RWPE2 (cell line): ENCODE data around the gene ACOX1.

Experiments used
- ATAC-seq: fragments of 200-7000 bp; cut with Tn5 transposase; 3 replicates; pipeline ENCODE4 v1.9.1; 2021; ENCODE audit warnings: low read depth
- DNase-seq: peaks from one replicate; pipeline ENCODE4 v3.0.0-alpha.2; 2020; ENCODE audit warnings: low spot score
- H3K27ac ChIP-seq: fragments of 450-650 bp; 2 replicates; pipeline ENCODE4 v1.5.1; 2017; ENCODE audit warnings: mild to moderate bottlenecking; ENCODE audit not compliant: poor library complexity, severe bottlenecking
- H3K27me3 ChIP-seq: fragments of 250-450 bp; sonication (Bioruptor Pico); 2 replicates; pipeline ENCODE4 v1.5.1; 2021; ENCODE audit warnings: mild to moderate bottlenecking, moderate library complexity; ENCODE audit not compliant: insufficient read depth, poor library complexity, severe bottlenecking
- H3K36me3 ChIP-seq: fragments of 250-450 bp; sonication (Bioruptor Pico); 2 replicates; pipeline ENCODE4 v1.5.1; 2020; ENCODE audit warnings: low read depth, mild to moderate bottlenecking, moderate library complexity
- H3K4me1 ChIP-seq: fragments of 250-450 bp; sonication (Bioruptor Pico); 2 replicates; pipeline ENCODE4 v1.5.1; 2021; ENCODE audit warnings: mild to moderate bottlenecking, moderate library complexity; ENCODE audit not compliant: insufficient read depth, poor library complexity, severe bottlenecking
- H3K4me3 ChIP-seq: fragments of 250-450 bp; sonication (Bioruptor Pico); 2 replicates; pipeline ENCODE4 v1.5.1; 2021; ENCODE audit warnings: mild to moderate bottlenecking, moderate library complexity; ENCODE audit not compliant: severe bottlenecking
- H3K9me3 ChIP-seq: fragments of 250-450 bp; sonication (Bioruptor Pico); 2 replicates; pipeline ENCODE4 v1.5.1; 2021; ENCODE audit warnings: mild to moderate bottlenecking, moderate library complexity; ENCODE audit not compliant: severe bottlenecking
- TF ChIP-seq, protein P1 (sequence below): fragments of 450-650 bp; IDR thresholded peaks from one replicate; pipeline ENCODE4 v1.5.1; 2017; ENCODE audit warnings: mild to moderate bottlenecking, moderate library complexity; ENCODE audit not compliant: poor library complexity, severe bottlenecking

ACOX1 gene

DNA sequence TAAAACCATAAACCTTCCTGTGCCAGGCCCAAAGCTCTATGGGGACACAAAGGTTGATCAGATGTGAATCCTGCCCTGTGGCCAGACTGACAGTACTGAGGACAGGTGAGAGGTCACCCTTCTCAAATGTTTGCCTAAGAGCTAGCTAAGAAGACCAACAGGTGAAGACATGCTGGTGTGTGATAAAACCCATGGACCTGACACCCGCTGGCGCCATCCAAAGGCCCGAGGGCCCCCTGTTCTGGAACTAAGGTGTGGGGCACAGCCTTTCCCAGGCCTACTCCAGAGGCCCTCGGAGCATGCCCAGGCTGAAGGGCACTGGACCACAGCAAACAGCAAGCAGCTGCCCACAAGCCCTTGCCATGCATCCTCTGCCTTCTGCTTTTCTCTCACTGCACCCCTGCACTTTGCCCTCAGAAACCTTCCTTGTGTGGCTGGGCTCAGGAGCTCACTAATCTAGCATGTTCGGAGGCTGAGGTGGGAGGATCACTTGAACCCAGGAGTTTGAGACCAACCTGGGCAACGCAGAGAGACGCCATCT, 16.5 kb upstream of the ACOX1 start:
- no peaks in the 10 kb centered on the region for H3K9me3 ChIP-seq
- DNase-seq: no peak
- no peak overlapping the region for H3K27ac ChIP-seq
- H3K27me3 ChIP-seq: no peaks in the 10 kb centered on the region
- ATAC-seq: no peak
- TF ChIP-seq, protein P1, sequence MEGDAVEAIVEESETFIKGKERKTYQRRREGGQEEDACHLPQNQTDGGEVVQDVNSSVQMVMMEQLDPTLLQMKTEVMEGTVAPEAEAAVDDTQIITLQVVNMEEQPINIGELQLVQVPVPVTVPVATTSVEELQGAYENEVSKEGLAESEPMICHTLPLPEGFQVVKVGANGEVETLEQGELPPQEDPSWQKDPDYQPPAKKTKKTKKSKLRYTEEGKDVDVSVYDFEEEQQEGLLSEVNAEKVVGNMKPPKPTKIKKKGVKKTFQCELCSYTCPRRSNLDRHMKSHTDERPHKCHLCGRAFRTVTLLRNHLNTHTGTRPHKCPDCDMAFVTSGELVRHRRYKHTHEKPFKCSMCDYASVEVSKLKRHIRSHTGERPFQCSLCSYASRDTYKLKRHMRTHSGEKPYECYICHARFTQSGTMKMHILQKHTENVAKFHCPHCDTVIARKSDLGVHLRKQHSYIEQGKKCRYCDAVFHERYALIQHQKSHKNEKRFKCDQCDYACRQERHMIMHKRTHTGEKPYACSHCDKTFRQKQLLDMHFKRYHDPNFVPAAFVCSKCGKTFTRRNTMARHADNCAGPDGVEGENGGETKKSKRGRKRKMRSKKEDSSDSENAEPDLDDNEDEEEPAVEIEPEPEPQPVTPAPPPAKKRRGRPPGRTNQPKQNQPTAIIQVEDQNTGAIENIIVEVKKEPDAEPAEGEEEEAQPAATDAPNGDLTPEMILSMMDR: no peak
- peaks cover 5% of the 10 kb centered on the region; the same call in 1 of the 2 replicates for H3K36me3 ChIP-seq
- H3K4me1 ChIP-seq: peaks cover 9% of the 10 kb centered on the region
- H3K4me3 ChIP-seq: no peak overlapping the region

DNA sequence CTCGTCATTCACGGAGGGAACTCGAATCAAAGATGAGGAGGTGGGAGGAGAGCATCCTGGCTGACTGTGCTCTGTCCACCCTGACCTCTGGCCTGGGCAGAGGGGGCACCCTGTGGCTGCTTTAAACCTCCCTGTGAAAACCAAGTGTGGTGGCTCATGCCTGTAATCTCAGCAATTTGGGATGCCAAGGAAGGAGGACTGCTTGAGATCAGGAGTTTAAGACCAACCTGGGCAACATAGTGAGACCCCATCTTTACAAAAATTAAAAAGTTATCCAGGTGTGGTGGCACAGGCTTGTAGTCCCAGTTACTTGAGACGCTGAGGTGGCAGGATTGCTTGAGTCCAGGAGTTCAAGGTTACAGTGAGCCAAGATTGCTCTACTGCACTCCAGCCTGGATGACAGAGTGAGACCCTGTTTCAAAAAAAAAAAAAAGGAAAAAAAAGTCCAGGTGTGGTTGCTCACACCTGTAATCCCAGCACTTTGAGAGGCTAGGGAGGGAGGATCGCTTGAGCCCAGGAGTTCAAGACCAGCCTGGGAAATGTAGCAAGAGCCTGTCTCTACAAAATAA, 15.9 kb upstream of the ACOX1 start:
- no peaks in the 10 kb centered on the region for H3K27me3 ChIP-seq
- DNase-seq: no peak
- no peak overlapping the region for H3K4me3 ChIP-seq
- TF ChIP-seq, protein P1: no peak
- H3K4me1 ChIP-seq: peaks cover 9% of the 10 kb centered on the region
- no peaks in the 10 kb centered on the region for H3K9me3 ChIP-seq
- peaks cover 5% of the 10 kb centered on the region; the same call in 1 of the 2 replicates for H3K36me3 ChIP-seq
- no peak for ATAC-seq
- no peak overlapping the region for H3K27ac ChIP-seq

DNA sequence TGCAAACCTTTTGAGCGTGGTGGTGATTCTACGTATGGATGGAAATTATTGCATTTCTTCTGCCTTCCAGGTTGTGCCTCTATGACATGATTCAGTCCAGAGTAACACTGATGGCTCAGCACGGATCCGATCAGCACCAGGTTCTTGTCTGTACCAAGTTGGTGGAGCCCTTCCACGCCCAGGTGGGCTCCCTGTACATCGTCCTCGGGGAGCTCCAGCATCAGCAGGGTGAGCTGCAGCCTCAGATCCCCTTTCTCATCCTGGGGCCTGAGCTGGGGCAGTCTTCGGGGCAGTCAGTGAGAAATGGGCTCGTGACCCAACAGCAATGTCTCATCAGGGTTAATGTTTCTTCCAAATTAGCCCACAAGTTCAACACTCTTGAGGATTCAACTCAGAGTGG, 12.4 kb upstream of the ACOX1 start:
- Histone ChIP-seq H3K27ac (no peak overlapping the region), H3K4me3 (no peak overlapping the region), H3K36me3 (peaks cover 5% of the 10 kb centered on the region; the same call in 1 of the 2 replicates), H3K27me3 (no peaks in the 10 kb centered on the region), H3K9me3 (no peaks in the 10 kb centered on the region), H3K4me1 (no peaks in the 10 kb centered on the region)
- DNase-seq (no peak), ATAC-seq (no peak)
- TF ChIP-seq, protein P1: no peak

DNA sequence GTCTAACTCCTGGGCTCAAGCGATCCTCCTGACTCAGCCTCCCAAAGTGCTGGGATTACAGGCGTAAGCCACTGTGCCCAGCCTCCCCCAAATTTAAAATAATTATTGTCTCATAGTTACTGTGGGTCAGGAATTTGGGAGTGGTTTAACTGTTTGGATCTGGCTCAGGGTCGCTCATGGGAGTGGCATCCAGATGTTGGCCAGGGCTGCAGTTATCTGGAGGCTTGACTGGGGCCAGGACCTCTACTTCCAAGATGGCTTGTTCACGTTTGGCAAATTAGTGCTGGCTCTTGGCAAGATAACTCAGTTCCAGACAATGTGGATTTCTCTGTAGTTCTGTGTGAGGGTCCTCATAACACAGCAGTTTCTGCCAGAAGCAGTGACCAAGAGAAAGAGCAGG, 8.1 kb upstream of the ACOX1 start:
- no peak overlapping the region for H3K27ac ChIP-seq
- ATAC-seq: no peak
- H3K4me3 ChIP-seq: no peak overlapping the region
- no peaks in the 10 kb centered on the region for H3K27me3 ChIP-seq
- TF ChIP-seq, protein P1: no peak
- no peak for DNase-seq
- H3K36me3 ChIP-seq: no peaks in the 10 kb centered on the region
- H3K4me1 ChIP-seq: peaks cover 5% of the 10 kb centered on the region
- no peaks in the 10 kb centered on the region for H3K9me3 ChIP-seq

DNA sequence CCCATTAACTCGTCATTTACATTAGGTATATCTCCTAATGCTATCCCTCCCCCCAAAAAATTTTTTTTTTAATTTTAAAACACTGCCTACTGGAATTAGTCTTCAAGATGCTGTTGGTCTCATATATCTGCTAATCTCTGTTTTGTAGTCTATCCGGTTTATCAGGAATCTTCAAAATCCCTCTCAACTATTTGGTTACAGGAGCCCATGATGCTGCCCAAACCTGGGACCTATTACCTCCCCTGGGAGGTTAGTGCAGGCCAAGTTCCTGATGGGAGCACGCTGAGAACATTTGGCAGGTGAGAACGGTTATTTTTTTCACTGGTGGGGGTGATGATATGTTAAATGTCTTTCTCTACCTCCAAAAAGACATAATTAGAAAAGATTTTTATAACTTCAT, 7.0 kb upstream of the ACOX1 start:
- H3K9me3 ChIP-seq: no peaks in the 10 kb centered on the region
- ATAC-seq (no peak), DNase-seq (no peak)
- no peaks in the 10 kb centered on the region for H3K27me3 ChIP-seq
- peaks cover 5% of the 10 kb centered on the region for H3K4me1 ChIP-seq
- no peaks in the 10 kb centered on the region for H3K36me3 ChIP-seq
- TF ChIP-seq, protein P1: no peak
- no peak overlapping the region for H3K4me3 ChIP-seq
- H3K27ac ChIP-seq: no peak overlapping the region
